NCI-H2107 treated with DMSO at 0.1 percent for 48 hours (cell line): ENCODE data around the gene B3GALT5.
"Not testable (repeated sequence)": the region's sequence is repeated elsewhere in the genome, so short reads cannot be mapped to it uniquely, and the experiment has no call there.

Experiments used
- DNase-seq: peaks from one replicate; lab custom pipeline; 2025; ENCODE audit not compliant: unreplicated experiment; lab: John Stamatoyannopoulos, UW

B3GALT5 gene

GRCh38 chr21:39666026-39666425, 53.3 kb downstream of the B3GALT5 start:
- no peak for DNase-seq

DNA sequence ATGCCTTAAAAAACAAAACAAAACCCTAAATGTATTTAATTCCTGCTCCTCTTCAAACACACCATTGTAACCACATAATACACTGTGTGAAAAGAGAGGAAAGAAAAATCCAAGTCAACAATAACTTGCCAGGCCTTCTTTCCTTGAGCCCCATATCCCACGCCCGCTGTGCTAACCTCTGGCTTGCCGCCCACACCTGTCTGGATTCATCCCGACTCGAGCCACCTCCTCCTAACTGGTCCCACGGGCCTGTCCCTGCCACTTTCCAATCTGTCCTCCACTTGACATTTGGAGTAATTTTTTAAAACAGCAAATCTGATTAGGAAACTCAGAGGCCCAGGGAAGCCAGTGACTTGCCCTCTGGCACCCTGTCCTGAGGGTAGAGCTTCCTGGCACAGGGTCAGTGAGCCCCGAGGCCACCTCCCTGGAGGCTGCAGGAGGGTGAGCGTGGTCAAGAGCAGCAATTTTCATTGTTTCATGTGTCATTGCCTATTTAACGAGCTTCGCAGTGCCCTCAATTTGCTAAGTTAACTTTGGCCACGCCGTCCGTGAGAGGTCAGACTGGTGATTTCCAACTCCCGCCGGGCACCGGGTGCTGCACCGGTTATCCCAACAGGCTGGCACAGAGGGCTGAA, 54.1 kb downstream of the B3GALT5 start:
- DNase-seq = no peak

GRCh38 chr21:39667353-39667891, 54.7 kb downstream of the B3GALT5 start:
- DNase-seq = no peak

- DNase-seq = no peak
These were observed 55.6 kb downstream of the B3GALT5 start for GRCh38 chr21:39668369-39668768.

GRCh38 chr21:39669485-39669884, 56.7 kb downstream of the B3GALT5 start:
- DNase-seq = no peak

DNA sequence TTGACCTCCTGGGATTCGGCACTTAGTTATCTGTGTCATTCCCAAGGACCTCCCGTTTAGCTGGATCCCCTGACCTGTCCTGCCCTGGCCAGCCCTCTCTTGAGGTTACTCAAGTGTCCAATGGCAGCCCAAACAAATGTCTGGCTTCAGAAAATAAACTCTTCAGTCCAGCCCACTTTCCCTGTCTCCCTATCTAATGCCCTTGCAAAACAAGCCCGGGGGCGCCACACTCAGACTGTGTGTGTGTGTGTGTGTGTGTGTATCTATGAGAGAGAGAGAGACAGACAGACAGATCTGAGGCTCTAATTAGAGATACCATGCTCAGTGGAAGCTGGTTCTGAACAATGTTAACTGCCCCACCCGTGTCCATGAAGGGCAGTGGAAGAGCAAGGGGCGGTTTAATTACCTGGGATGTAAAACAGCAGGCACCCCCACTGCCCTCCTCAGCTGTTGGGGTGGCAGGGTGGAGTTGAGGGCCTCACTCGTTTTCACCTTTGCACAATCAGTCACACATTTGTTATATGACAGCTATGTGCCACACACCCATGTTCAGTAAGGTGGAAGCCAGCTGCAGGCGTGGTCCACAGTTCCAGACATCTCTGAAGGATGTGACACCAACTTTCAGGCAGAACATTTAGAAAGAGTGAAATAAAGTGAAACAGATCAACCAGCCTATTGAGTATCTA, 57.4 kb downstream of the B3GALT5 start:
- DNase-seq = no peak

- DNase-seq = no peak
These were observed 58.0 kb downstream of the B3GALT5 start for GRCh38 chr21:39670701-39671100.

- no peak for DNase-seq
These were observed 59.2 kb downstream of the B3GALT5 start for GRCh38 chr21:39671986-39672385.

GRCh38 chr21:39673163-39673562, 60.4 kb downstream of the B3GALT5 start:
- DNase-seq = no peak

DNA sequence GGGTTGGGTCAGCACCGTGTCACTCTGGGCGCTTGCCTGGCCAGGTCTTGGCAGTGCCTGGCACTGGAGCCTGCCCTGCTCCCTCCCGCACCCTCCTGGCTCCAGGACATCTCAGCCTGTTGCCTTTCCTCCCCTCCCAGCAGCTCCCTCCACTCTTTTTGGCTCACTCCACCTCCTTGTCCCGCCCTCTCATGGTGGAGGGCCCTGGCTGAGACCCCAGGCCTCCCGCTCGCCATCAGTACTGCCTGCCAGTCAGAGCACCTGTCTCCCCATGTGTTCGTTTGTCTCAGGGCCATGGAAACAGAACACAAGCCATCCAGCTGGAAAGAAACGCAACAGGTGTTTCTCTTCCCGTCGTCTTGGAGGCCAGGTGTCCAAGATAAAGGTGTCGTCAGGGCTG, 61.0 kb downstream of the B3GALT5 start:
- no peak for DNase-seq

- DNase-seq = no peak
These were observed 62.1 kb downstream of the B3GALT5 start for GRCh38 chr21:39674801-39675200.

- no peak for DNase-seq
These were observed 62.9 kb downstream of the B3GALT5 start for GRCh38 chr21:39675590-39675989.

DNA sequence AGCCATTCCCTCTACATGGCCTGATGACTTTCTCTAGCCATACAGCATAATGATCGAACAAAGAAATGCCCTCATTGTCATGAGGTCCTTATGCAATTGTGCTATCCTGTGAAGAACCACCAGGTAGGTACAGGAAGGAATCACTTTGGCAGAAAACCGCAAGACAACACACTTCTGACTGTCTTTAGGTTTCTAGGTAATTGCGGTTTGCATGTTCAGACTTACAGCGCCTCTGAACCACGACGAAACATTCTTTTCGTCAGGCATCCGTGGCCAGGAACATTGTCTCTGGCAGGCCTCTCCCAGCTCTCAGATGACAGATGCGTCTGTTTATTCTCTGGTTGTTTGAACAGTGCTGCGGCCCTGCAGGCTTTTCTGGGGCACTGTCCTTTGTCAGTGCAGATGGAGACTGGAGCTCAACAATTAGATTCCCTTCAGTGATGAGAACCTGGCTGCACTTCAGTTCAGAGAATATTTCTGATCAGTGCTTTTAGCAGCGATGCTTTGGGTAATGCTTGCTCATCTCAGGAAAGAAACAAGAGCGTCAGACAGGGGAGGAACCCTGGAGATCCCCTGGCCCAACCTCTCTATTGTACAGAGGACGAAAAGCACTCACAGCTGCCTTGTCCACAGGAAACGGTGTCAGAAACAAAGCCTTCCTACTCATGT, 63.4 kb downstream of the B3GALT5 start:
- peak; percentile 99 for DNase-seq

DNA sequence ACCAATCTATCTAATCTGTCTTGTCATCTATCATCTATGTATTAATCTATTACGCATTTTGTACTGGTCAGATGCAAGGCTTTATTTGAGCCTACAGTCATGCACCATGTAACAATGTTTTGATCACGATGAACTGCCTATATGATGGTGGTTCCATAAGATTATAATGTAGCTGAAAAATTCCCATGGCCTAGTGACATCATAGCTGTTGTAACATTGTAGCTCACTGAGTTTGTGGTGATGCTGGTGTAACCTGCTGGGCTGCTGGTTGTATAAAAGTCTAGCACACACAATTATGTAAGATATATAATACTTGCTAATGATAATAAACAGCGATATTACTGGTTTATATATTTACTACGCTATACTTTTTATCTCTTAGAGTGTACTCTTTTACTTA, 67.5 kb downstream of the B3GALT5 start:
- no peak for DNase-seq

DNA sequence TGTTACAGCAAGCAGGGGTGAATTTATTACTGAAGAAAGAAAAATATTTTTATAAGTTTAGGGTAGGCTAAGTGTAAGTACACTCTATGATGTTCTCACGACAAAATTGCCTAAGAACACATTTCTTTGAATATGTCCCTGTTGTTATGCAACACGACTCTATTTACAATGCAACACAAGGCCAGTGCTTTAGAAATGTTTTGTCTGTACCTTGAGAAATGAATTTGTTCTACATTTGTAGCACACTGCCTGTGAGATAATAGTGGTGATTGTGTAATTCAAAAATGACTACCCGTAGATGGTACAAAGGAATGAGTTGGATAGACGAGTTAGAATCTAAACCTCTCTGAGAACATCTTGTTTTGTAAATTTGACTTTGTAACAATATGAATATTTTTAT, 68.5 kb downstream of the B3GALT5 start:
- no peak for DNase-seq

DNA sequence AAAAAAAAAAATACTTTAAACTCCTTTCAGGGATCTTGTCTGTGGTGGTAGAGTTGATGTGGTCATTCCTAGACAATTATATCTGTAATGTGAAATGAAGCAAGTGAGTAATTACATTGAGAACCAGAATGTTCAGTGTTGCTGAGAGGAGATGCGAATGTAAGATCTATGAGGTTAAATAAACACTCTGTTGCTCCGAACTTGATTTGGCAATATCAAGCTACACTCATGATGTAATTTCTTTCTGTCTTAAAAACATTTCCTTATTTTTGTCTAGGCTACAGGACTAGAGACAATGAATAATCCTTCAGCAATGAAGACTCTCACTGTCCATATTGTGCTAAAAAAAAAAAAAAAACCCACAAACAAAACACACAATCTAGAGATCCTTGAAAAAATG, 69.1 kb downstream of the B3GALT5 start:
- DNase-seq = no peak

DNA sequence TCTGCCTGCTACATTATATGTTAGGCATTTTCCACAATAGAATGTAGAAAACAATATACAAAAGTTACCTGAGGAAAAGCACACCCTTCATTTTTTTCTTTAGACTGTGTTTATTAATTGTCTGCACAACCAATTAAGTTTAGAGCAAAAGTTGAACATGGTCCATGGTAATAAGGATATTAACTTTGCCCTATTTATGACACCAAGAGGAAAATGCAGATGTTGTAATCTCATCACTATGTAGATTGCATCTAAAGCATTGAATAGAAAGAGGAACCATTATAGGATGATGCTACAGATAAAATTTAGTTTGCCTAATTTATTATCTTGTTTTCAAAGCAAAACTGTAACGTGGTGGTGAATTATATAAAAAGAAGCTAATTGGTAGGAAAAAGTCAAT, 72.5 kb downstream of the B3GALT5 start:
- DNase-seq = no peak

- DNase-seq = no peak
These were observed 73.3 kb downstream of the B3GALT5 start for GRCh38 chr21:39685991-39686390.

DNA sequence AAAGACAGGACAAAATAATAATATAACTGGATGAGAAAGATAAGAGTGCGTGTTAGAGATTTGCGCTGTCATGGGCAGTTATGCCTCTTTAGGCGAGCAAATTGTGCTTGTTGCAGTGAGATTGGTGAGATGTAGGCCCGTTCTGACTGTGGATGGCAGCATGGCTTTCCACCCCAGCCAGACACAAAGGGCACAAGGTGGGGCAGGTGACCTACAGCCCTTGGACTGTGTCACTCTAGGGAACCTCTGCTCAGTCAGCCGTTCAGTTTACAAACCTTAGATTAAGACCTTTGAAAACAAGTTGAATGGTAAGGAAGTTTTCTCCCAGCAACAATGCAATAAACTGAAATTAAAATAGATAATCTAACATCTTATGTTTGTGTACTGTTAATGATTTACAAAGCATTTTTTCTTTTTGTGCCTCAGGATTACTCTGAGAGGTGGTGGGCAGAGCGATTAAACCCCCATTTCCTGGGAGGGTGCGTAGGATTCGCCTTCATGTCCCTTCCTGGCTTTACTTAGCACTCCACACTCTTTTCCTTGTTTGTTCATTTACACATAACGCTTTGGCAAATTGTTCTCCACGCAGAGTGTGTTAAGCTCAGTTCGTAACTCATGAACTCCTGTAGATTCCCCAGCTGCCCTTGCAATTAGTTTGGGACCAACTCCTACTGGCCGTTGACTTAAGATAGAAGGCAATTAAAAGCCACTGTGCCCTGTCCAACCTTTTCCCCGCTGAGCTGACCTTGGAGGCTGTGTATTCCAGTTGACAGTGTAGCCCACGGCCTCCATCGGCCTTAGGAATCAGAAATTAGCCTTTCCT, 74.1 kb downstream of the B3GALT5 start:
- no peak for DNase-seq

GRCh38 chr21:39688010-39688409, 75.3 kb downstream of the B3GALT5 start:
- DNase-seq = no peak

DNA sequence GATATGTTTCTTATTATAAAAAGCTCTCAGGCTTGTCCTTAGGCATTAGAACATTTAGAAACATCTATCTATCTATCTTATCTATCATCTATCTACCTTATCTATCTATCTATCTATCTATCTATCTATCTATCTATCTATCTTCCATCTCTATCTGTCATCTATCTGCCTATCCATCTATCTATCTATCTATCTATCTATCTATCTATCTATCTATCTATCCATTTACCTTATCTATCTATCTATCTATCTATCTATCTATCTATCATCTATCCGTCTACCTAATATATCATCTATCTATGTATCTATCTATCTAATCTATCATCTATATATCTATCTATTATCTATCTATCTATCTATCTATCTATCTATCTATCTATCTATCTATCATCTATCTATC, 77.1 kb downstream of the B3GALT5 start:
- not testable (repeated sequence) for DNase-seq
